ENCODE measurements around the gene TPD52L1. TPM values are rescaled to one million over a fixed set of nuclear protein-coding genes. Genes with fewer than 3 reads are reported as not detected.

Gene TPD52L1
- total RNA-seq, 1 experiment from 2014 or later = 12.4 TPM

- Mint-ChIP-seq H3K4me1 (no peaks in the 10 kb centered on the region), H3K4me3 (no peak overlapping the region), H3K36me3 (peaks cover 3% of the 10 kb centered on the region; the same call in 1 of the 2 replicates), H3K27ac (no peak overlapping the region), H3K9me3 (peaks cover 13% of the 10 kb centered on the region), H3K27me3 (ENCODE audit: low read depth) (no peaks in the 10 kb centered on the region)
- no peak for ATAC-seq
- TF ChIP-seq JUN (CRISPR knock-in tag; IDR thresholded peaks at IDR 0.05) (no peak), AFF4 (CRISPR knock-in tag; IDR thresholded peaks at IDR 0.05; ENCODE audit: borderline replicate concordance) (no peak), IRF2 (CRISPR knock-in tag; IDR thresholded peaks at IDR 0.05; ENCODE audit: borderline replicate concordance, low read depth) (no peak), ZNF281 (CRISPR knock-in tag; IDR thresholded peaks at IDR 0.05) (no peak), MAX (CRISPR knock-in tag; IDR thresholded peaks at IDR 0.05) (no peak), TEAD4 (CRISPR knock-in tag; IDR thresholded peaks at IDR 0.05) (no peak), NFYB (CRISPR knock-in tag; conservative IDR thresholded peaks at IDR 0.05; ENCODE audit: low read depth) (no peak), CREB1 (CRISPR knock-in tag; IDR thresholded peaks at IDR 0.05) (no peak), ZNF396 (CRISPR knock-in tag; IDR thresholded peaks at IDR 0.05; ENCODE audit: borderline replicate concordance) (no peak), HMGA2 (CRISPR knock-in tag; IDR thresholded peaks at IDR 0.05) (no peak)
- no peak for DNase-seq (ENCODE audit: low spot score)
- ChIA-PET POLR2A (interaction anchor here (0.6 to 0.7 kb wide), 3 partner anchors 36 to 117 kb away, joined by 3 to 9 read pairs (median 4); no protein-coding TSS in a partner anchor), CTCF (no interaction called here)
Observed at GRCh38 chr6:125165776-125166175, 12.2 kb downstream of the TPD52L1 start.

GRCh38 chr6:125166711-125167110 is 13.1 kb downstream of the TPD52L1 start:
- Mint-ChIP-seq H3K4me3 (no peak overlapping the region), H3K27me3 (ENCODE audit: low read depth) (no peaks in the 10 kb centered on the region), H3K9me3 (peaks cover 13% of the 10 kb centered on the region), H3K4me1 (no peaks in the 10 kb centered on the region), H3K36me3 (peaks cover 3% of the 10 kb centered on the region; the same call in 1 of the 2 replicates), H3K27ac (no peak overlapping the region)
- ChIA-PET POLR2A (interaction anchor here (0.6 to 0.7 kb wide), 3 partner anchors 35 to 118 kb away, joined by 3 to 9 read pairs (median 4); no protein-coding TSS in a partner anchor), CTCF (no interaction called here)
- no peak for DNase-seq (ENCODE audit: low spot score)
- ATAC-seq = no peak
- no peak for TF ChIP-seq ETV6 (CRISPR knock-in tag; IDR thresholded peaks at IDR 0.05)
- TF ChIP-seq USF1 (CRISPR knock-in tag; IDR thresholded peaks at IDR 0.05) = no peak
- no peak for TF ChIP-seq ERG (CRISPR knock-in tag; IDR thresholded peaks at IDR 0.05)
- TF ChIP-seq ZNF281 (CRISPR knock-in tag; IDR thresholded peaks at IDR 0.05) = no peak
- no peak for TF ChIP-seq E2F1 (CRISPR knock-in tag; IDR thresholded peaks at IDR 0.05)
- TF ChIP-seq TCF7 (CRISPR knock-in tag; IDR thresholded peaks at IDR 0.05; ENCODE audit: low read depth) = no peak
- TF ChIP-seq HMGXB4 (CRISPR knock-in tag; IDR thresholded peaks at IDR 0.05) = no peak
- no peak for TF ChIP-seq PRRX2 (CRISPR knock-in tag; IDR thresholded peaks at IDR 0.05)
- TF ChIP-seq GTF2I (CRISPR knock-in tag; conservative IDR thresholded peaks at IDR 0.05) = no peak
- TF ChIP-seq ATF2 (CRISPR knock-in tag; IDR thresholded peaks at IDR 0.05; ENCODE audit: borderline replicate concordance, low read depth) = no peak

All from WTC11 (cell line).